Skeletal muscle satellite cell (primary cell): ENCODE results near the gene MFSD8. TPM values are rescaled to one million over a fixed set of nuclear protein-coding genes. Genes with fewer than 3 reads are reported as not detected.
"Not testable (repeated sequence)": the region's sequence is repeated elsewhere in the genome, so short reads cannot be mapped to it uniquely, and the experiment has no call there.

ENCODE experiments used
- H3K27me3 ChIP-seq: 2 replicates; pipeline ENCODE4 v1.7.0; 2013; ENCODE audit warnings: low read length; ENCODE audit not compliant: control insufficient read depth, insufficient read depth
- H3K36me3 ChIP-seq: 2 replicates; pipeline ENCODE4 v1.7.0; 2013; ENCODE audit warnings: mild to moderate bottlenecking, control low read depth, low read length; ENCODE audit not compliant: insufficient read depth
- H3K4me1 ChIP-seq: 2 replicates; pipeline ENCODE4 v1.7.0; 2013; ENCODE audit warnings: low read length; ENCODE audit not compliant: control insufficient read depth, insufficient read depth
- H3K4me2 ChIP-seq: 2 replicates; pipeline ENCODE4 v1.7.0; 2013; ENCODE audit warnings: mild to moderate bottlenecking, low read length
- H3K4me3 ChIP-seq: 2 replicates; pipeline ENCODE4 v1.7.0; 2013; ENCODE audit warnings: low read length
- H3K9ac ChIP-seq: 2 replicates; pipeline ENCODE4 v1.7.0; 2013; ENCODE audit warnings: mild to moderate bottlenecking, low read depth, low read length, moderate library complexity
- H3K9me3 ChIP-seq: replicated peaks from 2 replicates; pipeline ENCODE4 v1.7.0; 2013; ENCODE audit warnings: mild to moderate bottlenecking, control low read depth, low read length
- total RNA-seq: library from RNA; depleted of rRNA; stranded (reverse); fragments of >200 nt; gene quantifications from 2 replicates; pipeline ENCODE4 v1.2.3, GENCODE V29; 2012; rRNA removed

The MFSD8 gene, protein sequence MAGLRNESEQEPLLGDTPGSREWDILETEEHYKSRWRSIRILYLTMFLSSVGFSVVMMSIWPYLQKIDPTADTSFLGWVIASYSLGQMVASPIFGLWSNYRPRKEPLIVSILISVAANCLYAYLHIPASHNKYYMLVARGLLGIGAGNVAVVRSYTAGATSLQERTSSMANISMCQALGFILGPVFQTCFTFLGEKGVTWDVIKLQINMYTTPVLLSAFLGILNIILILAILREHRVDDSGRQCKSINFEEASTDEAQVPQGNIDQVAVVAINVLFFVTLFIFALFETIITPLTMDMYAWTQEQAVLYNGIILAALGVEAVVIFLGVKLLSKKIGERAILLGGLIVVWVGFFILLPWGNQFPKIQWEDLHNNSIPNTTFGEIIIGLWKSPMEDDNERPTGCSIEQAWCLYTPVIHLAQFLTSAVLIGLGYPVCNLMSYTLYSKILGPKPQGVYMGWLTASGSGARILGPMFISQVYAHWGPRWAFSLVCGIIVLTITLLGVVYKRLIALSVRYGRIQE
- 12.4 and 21.4 TPM in 2 replicates for total RNA-seq

DNA sequence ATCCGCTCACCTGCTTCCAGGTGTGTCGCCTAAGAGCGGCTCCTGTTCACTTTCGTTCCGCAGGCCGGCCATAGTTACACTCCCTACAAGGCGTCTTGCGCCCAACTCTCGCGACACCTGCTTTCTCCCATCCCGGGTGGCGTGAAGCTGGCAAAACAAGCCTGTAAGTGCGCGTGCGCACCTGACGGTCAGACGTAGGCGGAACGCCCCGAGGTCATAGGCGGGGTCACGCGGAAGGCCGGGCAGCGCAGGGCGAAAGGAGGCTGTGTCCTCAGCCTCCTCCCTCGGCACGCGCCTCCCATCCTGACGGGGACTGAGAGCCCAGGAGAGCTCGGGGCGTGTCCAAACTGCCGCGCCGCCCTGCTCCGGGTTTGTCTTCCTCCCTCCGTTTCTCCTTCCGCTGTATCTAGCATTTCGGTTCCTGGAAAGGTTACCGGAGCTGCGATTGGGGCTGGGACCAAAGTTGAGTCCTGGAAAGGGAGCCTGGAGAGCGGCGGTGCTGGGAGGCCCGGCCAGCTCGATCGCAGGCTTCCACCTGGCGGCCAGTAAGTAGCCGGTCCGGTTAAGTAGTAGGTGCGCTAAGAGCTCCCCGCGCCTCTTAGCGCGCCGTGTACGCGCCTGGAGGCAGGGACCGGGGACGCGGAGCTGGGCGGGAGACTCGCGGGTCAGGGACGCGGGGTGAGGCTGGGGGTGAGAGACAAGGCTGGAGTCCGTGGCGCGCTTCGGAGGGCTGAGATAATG lies at the start of gene MFSD8, which contains the start of gene ABHD18:
Gene MFSD8 (minus strand): TSS at position 112 of the 741 bp plus-strand sequence. CDS start 40 bp downstream, at position 72.
Gene ABHD18 (plus strand): TSS at position 345 of the 741 bp plus-strand sequence. CDS start 17,550 bp downstream, outside the sequence.
- Histone ChIP-seq H3K36me3 (no peaks in the 10 kb centered on the region), H3K4me2 (peak within 1 kb of the TSS; percentile 92), H3K4me1 (peaks cover 6% of the 10 kb centered on the region), H3K27me3 (no peaks in the 10 kb centered on the region), H3K9me3 (no peaks in the 10 kb centered on the region), H3K9ac (peak within 1 kb of the TSS; percentile 95), H3K4me3 (peak within 1 kb of the TSS; percentile 98)

GRCh38 chr4:128009428-128009827 lies 44.5 kb upstream of the MFSD8 start:
- H3K4me1 ChIP-seq, result no peaks in the 10 kb centered on the region
- H3K4me3 ChIP-seq, result no peak overlapping the region
- no peaks in the 10 kb centered on the region for H3K27me3 ChIP-seq
- peaks cover 12% of the 10 kb centered on the region for H3K36me3 ChIP-seq
- no peak overlapping the region for H3K9ac ChIP-seq
- no peaks in the 10 kb centered on the region for H3K9me3 ChIP-seq
- no peak overlapping the region for H3K4me2 ChIP-seq

GRCh38 chr4:128006592-128006991 lies 41.6 kb upstream of the MFSD8 start:
- Histone ChIP-seq H3K36me3 (peaks cover 6% of the 10 kb centered on the region), H3K4me1 (no peaks in the 10 kb centered on the region), H3K4me3 (no peak overlapping the region), H3K4me2 (no peak overlapping the region), H3K9me3 (no peaks in the 10 kb centered on the region), H3K9ac (no peak overlapping the region), H3K27me3 (no peaks in the 10 kb centered on the region)

DNA sequence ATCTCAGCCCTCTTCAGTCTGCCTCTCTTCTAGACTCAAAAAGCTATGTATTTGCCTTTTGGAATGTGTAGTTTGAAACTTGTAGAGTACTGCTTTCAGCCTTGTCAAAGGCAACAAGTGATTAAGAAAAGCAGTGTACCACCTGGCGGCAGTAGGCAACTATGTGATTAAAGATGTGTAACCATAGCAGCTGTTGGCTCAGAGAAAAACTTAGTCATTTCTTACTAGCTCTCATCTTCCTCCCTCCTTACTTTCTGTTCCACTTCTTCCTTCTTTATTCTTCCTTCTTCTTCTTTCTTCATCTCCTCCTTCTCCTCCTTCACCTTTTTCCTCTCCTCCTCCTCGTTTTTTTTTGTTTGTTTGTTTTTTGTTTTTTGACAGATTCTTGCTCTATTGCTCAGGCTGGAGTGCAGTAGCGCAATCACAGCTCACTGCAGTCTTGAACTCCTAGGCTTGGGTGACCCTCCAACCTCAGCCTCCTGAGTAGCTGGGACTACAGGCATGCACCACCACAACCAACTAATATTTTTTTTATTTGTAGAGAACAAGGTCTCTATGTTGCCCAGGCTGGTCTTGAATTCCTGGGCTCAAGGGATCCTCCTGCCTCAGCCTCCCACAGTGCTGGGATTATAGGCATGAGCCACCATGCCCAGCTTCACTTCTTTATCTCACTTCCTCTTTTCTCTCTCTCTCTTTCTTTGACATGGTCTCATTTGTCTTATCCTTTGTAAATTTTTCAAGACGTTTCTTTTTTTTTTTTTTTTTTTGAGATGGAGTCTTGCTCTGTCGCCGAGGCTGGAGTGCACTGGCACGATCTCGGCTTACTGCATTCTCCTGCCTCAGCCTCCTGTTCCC lies 32.8 kb upstream of the MFSD8 start:
- Histone ChIP-seq H3K9ac (no peak overlapping the region), H3K4me2 (no peak overlapping the region), H3K4me3 (no peak overlapping the region), H3K27me3 (no peaks in the 10 kb centered on the region), H3K4me1 (no peaks in the 10 kb centered on the region), H3K9me3 (no peaks in the 10 kb centered on the region), H3K36me3 (no peaks in the 10 kb centered on the region)

GRCh38 chr4:127996521-127996920 lies 31.5 kb upstream of the MFSD8 start:
- H3K27me3 ChIP-seq, result not testable (repeated sequence)

GRCh38 chr4:127995776-127996175 lies 30.8 kb upstream of the MFSD8 start:
- no peak overlapping the region for H3K4me2 ChIP-seq
- H3K27me3 ChIP-seq, result no peaks in the 10 kb centered on the region
- no peaks in the 10 kb centered on the region for H3K4me1 ChIP-seq
- no peaks in the 10 kb centered on the region for H3K9me3 ChIP-seq
- H3K36me3 ChIP-seq, result no peaks in the 10 kb centered on the region
- H3K4me3 ChIP-seq, result no peak overlapping the region
- H3K9ac ChIP-seq, result no peak overlapping the region

More at GRCh38 chr4:127996521-127996920, 31.5 kb upstream of the MFSD8 start:
- not testable (repeated sequence) for H3K4me1 ChIP-seq, H3K4me3 ChIP-seq, H3K9ac ChIP-seq, H3K4me2 ChIP-seq, H3K9me3 ChIP-seq, H3K36me3 ChIP-seq

DNA sequence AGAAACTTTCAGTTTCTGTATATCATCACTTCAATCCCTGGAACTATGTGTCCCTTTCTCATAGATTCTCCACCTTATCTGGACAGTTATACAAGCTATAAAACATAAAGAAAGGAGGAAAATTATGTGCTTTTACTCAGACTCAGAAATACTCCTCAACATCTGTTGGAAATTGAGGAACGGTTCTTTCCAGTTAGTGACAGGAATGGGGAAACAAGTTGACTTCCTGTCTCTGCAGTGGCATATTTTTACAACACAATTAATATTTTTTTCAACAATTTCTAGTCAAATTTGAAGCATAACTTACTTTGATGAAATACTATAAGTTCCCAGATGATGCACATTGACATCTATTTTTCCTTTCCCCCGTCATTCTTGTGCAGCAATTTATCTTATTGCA lies 28.2 kb upstream of the MFSD8 start:
- Histone ChIP-seq H3K4me3 (no peak overlapping the region), H3K4me1 (no peaks in the 10 kb centered on the region), H3K4me2 (no peak overlapping the region), H3K36me3 (no peaks in the 10 kb centered on the region), H3K27me3 (no peaks in the 10 kb centered on the region), H3K9me3 (no peaks in the 10 kb centered on the region), H3K9ac (no peak overlapping the region)

DNA sequence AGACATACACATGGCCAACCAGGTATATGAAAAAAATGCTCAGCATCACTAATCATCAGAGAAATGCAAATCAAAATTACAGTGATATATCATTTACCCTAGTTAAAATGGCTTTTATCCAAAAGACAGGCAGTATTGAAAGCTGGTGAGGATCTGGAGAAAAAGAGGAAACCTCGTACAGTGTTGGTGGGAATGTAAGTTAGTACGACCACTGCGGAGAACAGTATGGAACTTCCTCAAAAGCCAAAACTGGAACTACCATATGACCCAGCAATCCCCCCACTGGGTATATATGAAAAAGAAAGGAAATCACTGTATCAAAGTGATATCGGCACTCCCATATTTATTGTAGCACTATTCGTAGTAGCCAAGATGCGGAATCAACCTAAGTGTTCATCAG lies 23.7 kb upstream of the MFSD8 start:
- H3K9me3 ChIP-seq, result no peaks in the 10 kb centered on the region
- no peak overlapping the region for H3K9ac ChIP-seq
- no peaks in the 10 kb centered on the region for H3K4me1 ChIP-seq
- no peak overlapping the region for H3K4me2 ChIP-seq
- no peak overlapping the region for H3K4me3 ChIP-seq
- no peaks in the 10 kb centered on the region for H3K27me3 ChIP-seq
- no peaks in the 10 kb centered on the region for H3K36me3 ChIP-seq

DNA sequence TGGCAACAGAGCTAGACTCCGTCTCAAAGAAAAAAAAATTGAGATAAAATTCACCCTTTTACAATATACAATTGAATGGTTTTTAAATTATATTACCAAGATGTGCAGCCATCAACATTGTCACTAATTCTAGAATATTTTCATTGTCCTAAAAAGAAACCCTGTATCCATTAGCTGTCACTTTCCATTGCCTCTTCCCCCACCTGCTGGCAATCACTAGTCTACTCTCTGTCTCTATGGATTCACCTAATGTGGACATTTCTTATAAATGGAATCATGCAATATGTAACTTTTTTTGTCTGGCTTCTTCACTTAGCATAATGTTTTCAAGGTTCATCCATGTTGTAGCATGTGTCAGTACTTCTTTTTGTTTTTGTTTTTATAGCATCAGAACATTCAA lies 21.0 kb upstream of the MFSD8 start:
- no peaks in the 10 kb centered on the region for H3K27me3 ChIP-seq
- H3K4me2 ChIP-seq, result no peak overlapping the region
- H3K4me1 ChIP-seq, result no peaks in the 10 kb centered on the region
- H3K9ac ChIP-seq, result no peak overlapping the region
- no peak overlapping the region for H3K4me3 ChIP-seq
- H3K36me3 ChIP-seq, result no peaks in the 10 kb centered on the region
- H3K9me3 ChIP-seq, result no peaks in the 10 kb centered on the region

- Histone ChIP-seq H3K9me3 (no peaks in the 10 kb centered on the region), H3K9ac (no peak overlapping the region), H3K36me3 (no peaks in the 10 kb centered on the region), H3K4me1 (no peaks in the 10 kb centered on the region), H3K27me3 (no peaks in the 10 kb centered on the region), H3K4me3 (no peak overlapping the region), H3K4me2 (no peak overlapping the region)
Observed at GRCh38 chr4:127982445-127982844, 17.5 kb upstream of the MFSD8 start.

DNA sequence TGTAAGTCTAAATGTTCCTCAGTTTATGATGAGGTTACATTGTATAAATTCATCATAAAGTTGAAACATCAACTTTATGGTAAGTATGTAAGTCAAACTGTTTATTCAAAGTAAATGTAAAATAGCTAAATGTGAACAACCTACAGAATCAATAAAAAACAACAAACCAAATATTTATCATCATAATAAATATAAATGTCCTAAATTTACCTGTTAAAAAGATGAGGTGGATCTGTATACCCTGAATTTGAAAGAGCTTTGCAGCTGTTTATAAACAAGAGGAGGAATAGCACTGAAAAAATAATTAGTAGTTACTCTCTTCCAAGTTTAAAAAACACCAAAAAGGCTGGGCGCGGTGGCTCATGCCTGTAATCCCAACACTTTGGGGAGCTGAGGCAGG lies 14.0 kb upstream of the MFSD8 start:
- Histone ChIP-seq H3K9ac (no peak overlapping the region), H3K4me3 (no peak overlapping the region)

More for the DNA sequence above, 14.0 kb upstream of the MFSD8 start:
- Histone ChIP-seq H3K36me3 (peaks cover 3% of the 10 kb centered on the region), H3K9me3 (no peaks in the 10 kb centered on the region), H3K4me2 (no peak overlapping the region), H3K27me3 (no peaks in the 10 kb centered on the region), H3K4me1 (no peaks in the 10 kb centered on the region)
